Osteocyte (in vitro differentiated cells): ENCODE results near the gene DEAF1. TPM values are rescaled to one million over a fixed set of nuclear protein-coding genes. Genes with fewer than 3 reads are reported as not detected.

Source experiments
- DNase-seq: peaks from one replicate; pipeline ENCODE4 v3.0.0; 2021; ENCODE audit warnings: mixed read lengths; ENCODE audit not compliant: unreplicated experiment; ENCODE audit errors: extremely low spot score
- H3K27ac Mint-ChIP-seq: one replicate; pipeline ENCODE4 v1.8.0; 2021; ENCODE audit warnings: mild to moderate bottlenecking, mixed read lengths; ENCODE audit not compliant: unreplicated experiment
- H3K27me3 Mint-ChIP-seq: one replicate; pipeline ENCODE4 v1.8.0; 2021; ENCODE audit warnings: mixed read lengths; ENCODE audit not compliant: unreplicated experiment
- H3K36me3 Mint-ChIP-seq: one replicate; pipeline ENCODE4 v1.8.0; 2021; ENCODE audit warnings: mixed read lengths; ENCODE audit not compliant: unreplicated experiment
- H3K4me1 Mint-ChIP-seq: one replicate; pipeline ENCODE4 v1.8.0; 2021; ENCODE audit warnings: mixed read lengths; ENCODE audit not compliant: unreplicated experiment
- H3K4me3 Mint-ChIP-seq: one replicate; pipeline ENCODE4 v1.8.0; 2021; ENCODE audit warnings: mild to moderate bottlenecking, moderate library complexity, mixed read lengths; ENCODE audit not compliant: unreplicated experiment
- H3K9me3 Mint-ChIP-seq: one replicate; pipeline ENCODE4 v1.8.0; 2021; ENCODE audit warnings: mixed read lengths; ENCODE audit not compliant: unreplicated experiment
- total RNA-seq: library from RNA; stranded (reverse); gene quantifications from 2 replicates; pipeline ENCODE4 v1.2.1, GENCODE V29; 2021
- TF ChIP-seq, protein P1 (sequence below): fragments of 200-600 bp; sonication (generic); IDR thresholded peaks from 2 replicates; pipeline ENCODE4 v1.5.0; 2021; ENCODE audit warnings: antibody characterized with exemption, mild to moderate bottlenecking, moderate library complexity

DEAF1 gene
- total RNA-seq, 1 donor from 2014 or later, result 113 TPM

DNA sequence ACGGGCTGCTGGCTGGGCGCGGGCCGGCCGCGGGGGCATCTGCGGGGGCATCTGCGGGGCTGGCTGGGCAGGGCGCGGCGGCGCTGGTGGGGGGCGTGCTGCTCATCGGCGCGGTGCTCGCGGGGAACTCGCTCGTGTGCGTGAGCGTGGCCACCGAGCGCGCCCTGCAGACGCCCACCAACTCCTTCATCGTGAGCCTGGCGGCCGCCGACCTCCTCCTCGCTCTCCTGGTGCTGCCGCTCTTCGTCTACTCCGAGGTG, 57.8 kb downstream of the DEAF1 start:
- Mint-ChIP-seq H3K4me1 (peaks cover 27% of the 10 kb centered on the region), H3K27ac (no peak overlapping the region), H3K4me3 (peak overlapping the region; percentile 69), H3K9me3 (no peaks in the 10 kb centered on the region), H3K36me3 (peaks cover 6% of the 10 kb centered on the region), H3K27me3 (peaks cover 3% of the 10 kb centered on the region)
- TF ChIP-seq, protein P1, sequence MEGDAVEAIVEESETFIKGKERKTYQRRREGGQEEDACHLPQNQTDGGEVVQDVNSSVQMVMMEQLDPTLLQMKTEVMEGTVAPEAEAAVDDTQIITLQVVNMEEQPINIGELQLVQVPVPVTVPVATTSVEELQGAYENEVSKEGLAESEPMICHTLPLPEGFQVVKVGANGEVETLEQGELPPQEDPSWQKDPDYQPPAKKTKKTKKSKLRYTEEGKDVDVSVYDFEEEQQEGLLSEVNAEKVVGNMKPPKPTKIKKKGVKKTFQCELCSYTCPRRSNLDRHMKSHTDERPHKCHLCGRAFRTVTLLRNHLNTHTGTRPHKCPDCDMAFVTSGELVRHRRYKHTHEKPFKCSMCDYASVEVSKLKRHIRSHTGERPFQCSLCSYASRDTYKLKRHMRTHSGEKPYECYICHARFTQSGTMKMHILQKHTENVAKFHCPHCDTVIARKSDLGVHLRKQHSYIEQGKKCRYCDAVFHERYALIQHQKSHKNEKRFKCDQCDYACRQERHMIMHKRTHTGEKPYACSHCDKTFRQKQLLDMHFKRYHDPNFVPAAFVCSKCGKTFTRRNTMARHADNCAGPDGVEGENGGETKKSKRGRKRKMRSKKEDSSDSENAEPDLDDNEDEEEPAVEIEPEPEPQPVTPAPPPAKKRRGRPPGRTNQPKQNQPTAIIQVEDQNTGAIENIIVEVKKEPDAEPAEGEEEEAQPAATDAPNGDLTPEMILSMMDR, result no peak
- DNase-seq, result no peak

DNA sequence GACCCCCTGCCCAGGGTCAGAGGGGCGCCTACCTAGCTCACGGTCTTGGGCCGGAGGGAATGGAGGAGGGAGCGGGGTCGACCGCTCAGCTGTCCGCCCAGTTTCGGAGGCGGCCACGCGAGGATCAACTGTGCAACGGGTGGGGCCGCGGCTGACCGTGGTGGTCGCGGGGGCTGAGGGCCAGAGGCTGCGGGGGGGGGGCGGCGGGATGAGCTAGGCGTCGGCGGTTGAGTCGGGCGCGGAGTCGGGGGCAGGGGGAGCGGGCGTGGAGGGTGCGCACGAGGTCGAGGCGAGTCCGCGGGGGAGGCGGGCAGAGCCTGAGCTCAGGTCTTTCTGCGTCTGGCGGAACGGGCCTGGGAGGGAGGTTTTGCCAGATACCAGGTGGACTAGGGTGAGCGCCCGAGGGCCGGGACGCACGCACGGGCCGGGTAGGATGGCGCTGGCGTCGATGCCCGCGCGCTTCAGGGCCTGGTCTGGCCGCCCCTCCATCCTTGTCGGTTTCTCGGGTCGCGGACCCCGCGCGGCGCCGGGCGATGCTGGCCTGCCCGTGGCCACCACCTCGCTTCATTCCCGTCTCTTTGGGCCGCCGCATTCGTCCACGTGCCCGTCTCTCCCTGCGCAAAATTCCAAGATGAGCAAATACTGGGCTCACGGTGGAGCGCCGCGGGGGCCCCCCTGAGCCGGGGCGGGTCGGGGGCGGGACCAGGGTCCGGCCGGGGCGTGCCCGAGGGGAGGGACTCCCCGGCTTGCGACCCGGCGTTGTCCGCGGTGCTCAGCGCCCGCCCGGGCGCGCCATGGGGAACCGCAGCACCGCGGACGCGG, 58.3 kb downstream of the DEAF1 start, which contains the start of gene DRD4:
Gene DRD4, plus strand, starts transcription at position 759 of the 822 bp plus-strand sequence. Its CDS starts 36 bp downstream, at position 795.
- peaks cover 25% of the 10 kb centered on the region for H3K4me1 Mint-ChIP-seq
- H3K27ac Mint-ChIP-seq, result no peak within 1 kb of the TSS
- peaks cover 3% of the 10 kb centered on the region for H3K27me3 Mint-ChIP-seq
- peaks cover 6% of the 10 kb centered on the region for H3K36me3 Mint-ChIP-seq
- TF ChIP-seq, protein P1, result no peak
- no peak for DNase-seq
- no peaks in the 10 kb centered on the region for H3K9me3 Mint-ChIP-seq
- peak within 1 kb of the TSS; percentile 69 for H3K4me3 Mint-ChIP-seq

DNA sequence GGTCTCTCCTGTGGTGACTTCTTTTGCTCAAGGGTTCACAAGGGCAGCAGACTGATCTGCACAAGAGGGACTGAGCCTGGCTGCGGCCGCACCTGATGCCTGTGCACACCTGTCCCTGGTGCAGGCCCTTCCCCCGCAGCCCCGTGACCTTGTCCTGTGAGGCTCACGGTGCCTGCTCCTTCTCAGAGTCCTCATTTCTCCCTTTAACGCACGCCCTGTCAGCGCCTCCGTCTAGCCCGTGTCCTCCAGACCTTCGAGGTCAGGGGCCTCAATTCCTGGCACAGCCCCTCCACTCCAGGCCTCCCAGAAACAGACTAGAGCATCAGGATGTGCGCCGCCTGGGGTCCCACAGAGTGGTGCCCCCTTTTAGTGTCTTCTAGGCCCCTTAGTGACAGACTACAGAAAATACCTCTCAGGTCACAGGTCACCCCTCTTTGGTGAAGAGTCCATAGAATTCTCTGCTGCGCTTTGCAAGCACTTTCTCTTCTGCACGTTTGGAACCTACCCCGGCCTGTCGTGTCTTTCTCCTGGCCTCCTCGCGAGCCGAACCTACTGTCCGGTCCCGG, 59.0 kb downstream of the DEAF1 start:
- Mint-ChIP-seq H3K4me1 (peaks cover 18% of the 10 kb centered on the region), H3K9me3 (no peaks in the 10 kb centered on the region), H3K27ac (no peak overlapping the region), H3K27me3 (peaks cover 3% of the 10 kb centered on the region), H3K36me3 (peaks cover 6% of the 10 kb centered on the region), H3K4me3 (no peak overlapping the region)
- DNase-seq, result no peak
- TF ChIP-seq, protein P1, result no peak

DNA sequence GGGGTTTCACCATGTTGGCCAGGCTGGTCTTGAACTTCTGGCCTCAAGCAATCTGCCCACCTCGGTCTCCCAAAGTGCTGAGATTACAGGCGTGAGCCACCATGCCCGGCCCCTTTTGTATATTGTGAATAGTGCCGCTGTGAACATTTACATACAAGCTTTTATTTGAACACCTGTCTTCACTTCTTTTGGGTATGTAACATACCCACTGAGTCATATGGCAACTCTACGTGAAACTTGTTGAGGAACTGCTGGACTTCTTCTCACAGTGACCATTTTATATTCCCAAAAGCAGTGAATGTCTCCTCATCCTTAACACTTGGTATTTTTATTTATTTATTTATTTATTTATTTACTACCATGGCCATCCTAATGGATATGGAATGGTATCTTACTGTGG, 64.2 kb downstream of the DEAF1 start:
- Mint-ChIP-seq H3K27me3 (no peaks in the 10 kb centered on the region), H3K36me3 (peaks cover 4% of the 10 kb centered on the region), H3K9me3 (no peaks in the 10 kb centered on the region), H3K4me3 (no peak overlapping the region), H3K27ac (no peak overlapping the region), H3K4me1 (peaks cover 14% of the 10 kb centered on the region)
- no peak for DNase-seq
- TF ChIP-seq, protein P1, result no peak

DNA sequence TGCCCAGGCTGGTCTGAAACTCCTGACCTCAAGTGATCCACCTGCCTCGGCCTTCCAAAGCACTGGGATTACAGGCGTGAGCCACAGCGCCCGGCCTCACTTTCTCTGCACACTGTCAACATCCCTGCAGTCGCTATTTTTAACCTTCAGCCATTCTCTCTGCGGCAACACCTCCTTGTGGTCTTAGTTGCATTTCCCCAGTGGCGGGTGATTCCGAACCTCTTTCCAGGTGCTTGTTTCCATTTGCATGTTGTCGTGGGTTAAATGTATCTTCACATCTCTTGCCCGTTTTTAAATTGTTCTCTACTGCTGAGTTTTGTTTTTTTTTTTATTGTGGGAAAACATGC, 65.8 kb downstream of the DEAF1 start:
- no peak for DNase-seq
- no peaks in the 10 kb centered on the region for H3K9me3 Mint-ChIP-seq
- no peaks in the 10 kb centered on the region for H3K27me3 Mint-ChIP-seq
- peak overlapping the region; percentile 68 for H3K27ac Mint-ChIP-seq
- H3K4me3 Mint-ChIP-seq, result no peak overlapping the region
- H3K4me1 Mint-ChIP-seq, result peaks cover 14% of the 10 kb centered on the region
- TF ChIP-seq, protein P1, result no peak
- H3K36me3 Mint-ChIP-seq, result peaks cover 4% of the 10 kb centered on the region
